ENCODE data around the gene ZSCAN5B. TPM values are rescaled to one million over a fixed set of nuclear protein-coding genes. Genes with fewer than 3 reads are reported as not detected.
A peak's percentile ranks its signal among the peaks of the same experiment; 100 is the strongest.
"Not testable (repeated sequence)": the region's sequence is repeated elsewhere in the genome, so short reads cannot be mapped to it uniquely, and the experiment has no call there.

Gene ZSCAN5B
- total RNA-seq, 1 experiment from 2014 or later, result not detected

DNA sequence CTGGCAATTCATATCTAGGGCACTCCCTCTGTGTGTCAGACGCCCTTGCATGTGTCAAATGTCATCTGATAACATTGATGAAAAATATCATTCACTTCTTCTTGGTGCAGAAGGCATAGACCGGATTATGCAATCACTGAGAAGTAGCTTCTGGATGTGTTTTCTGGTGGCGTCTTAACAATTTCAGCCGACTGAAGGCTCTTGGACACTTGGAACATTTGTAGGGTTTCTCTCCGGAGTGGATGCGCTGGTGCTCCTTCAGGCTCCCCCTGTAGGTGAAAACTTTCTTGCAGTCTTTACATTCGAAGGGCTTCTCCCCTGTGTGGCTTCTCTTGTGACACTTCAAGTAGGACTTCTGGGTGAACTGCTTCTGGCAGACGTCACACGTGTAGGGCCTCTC lies 23.9 kb upstream of the ZSCAN5B start:
- H3K27me3 ChIP-seq (ENCODE audit: low read length); H4K20me1 ChIP-seq (ENCODE audit: low read length); POLR2A ChIA-PET (ENCODE audit: unreplicated experiment); H3K27ac ChIP-seq (ENCODE audit: low read length); H3F3A ChIP-seq (ENCODE audit: low read length, unreplicated experiment); H3K4me3 ChIP-seq (ENCODE audit: low read length); H2AFZ ChIP-seq (ENCODE audit: low read length); H3K79me2 ChIP-seq (ENCODE audit: low read length); H3K9me3 ChIP-seq (ENCODE audit: low read length); H3K36me3 ChIP-seq (ENCODE audit: low read depth, low read length); H3K9ac ChIP-seq (ENCODE audit: low read length); intact Hi-C loops (cut with micrococcal nuclease); H3K4me2 ChIP-seq (ENCODE audit: low read length); H3K9me2 ChIP-seq (replicated peaks; ENCODE audit: low read length); H3K4me1 ChIP-seq (ENCODE audit: insufficient read depth, low read length); ATAC-seq: not testable (repeated sequence)
- TF ChIP-seq, protein P1, sequence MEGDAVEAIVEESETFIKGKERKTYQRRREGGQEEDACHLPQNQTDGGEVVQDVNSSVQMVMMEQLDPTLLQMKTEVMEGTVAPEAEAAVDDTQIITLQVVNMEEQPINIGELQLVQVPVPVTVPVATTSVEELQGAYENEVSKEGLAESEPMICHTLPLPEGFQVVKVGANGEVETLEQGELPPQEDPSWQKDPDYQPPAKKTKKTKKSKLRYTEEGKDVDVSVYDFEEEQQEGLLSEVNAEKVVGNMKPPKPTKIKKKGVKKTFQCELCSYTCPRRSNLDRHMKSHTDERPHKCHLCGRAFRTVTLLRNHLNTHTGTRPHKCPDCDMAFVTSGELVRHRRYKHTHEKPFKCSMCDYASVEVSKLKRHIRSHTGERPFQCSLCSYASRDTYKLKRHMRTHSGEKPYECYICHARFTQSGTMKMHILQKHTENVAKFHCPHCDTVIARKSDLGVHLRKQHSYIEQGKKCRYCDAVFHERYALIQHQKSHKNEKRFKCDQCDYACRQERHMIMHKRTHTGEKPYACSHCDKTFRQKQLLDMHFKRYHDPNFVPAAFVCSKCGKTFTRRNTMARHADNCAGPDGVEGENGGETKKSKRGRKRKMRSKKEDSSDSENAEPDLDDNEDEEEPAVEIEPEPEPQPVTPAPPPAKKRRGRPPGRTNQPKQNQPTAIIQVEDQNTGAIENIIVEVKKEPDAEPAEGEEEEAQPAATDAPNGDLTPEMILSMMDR (conservative IDR thresholded peaks at IDR 0.05; ENCODE audit: low read depth, low read length), result peak; percentile 55; the same call in 1 of the 2 replicates
- BruUV-seq (replicated peaks), result TSS peak; percentile 20
- DNase-seq, result peak; percentile 7
- CTCF ChIA-PET, result interaction anchor here (0.6 kb wide), 1 partner anchor 20 kb away, joined by 3 read pairs; no protein-coding TSS in a partner anchor

DNA sequence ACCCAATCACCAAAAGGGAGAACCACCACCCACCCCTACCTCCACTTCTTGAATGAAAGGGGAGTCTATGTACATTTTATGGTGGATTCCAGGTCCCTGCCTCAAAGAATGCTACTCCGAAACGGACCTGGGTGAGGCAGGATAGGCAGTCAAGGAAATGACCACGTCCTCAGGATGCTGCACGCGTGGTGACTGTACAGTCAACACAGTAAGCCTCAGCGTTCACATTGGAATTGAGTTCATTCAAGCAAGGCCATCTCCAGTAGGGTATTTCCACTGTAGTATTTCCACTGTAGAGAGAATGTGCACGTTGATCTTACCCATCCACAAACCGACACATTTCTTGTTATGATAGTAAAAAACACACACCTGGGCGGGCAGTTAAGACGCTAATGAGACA lies 21.4 kb upstream of the ZSCAN5B start:
- Histone ChIP-seq H3F3A (ENCODE audit: low read length, unreplicated experiment) (no peaks in the 10 kb centered on the region), H3K36me3 (ENCODE audit: low read depth, low read length) (no peaks in the 10 kb centered on the region; the same call in 1 of the 2 replicates), H3K9ac (ENCODE audit: low read length) (no peak overlapping the region), H3K4me2 (ENCODE audit: low read length) (no peak overlapping the region), H4K20me1 (ENCODE audit: low read length) (no peaks in the 10 kb centered on the region), H2AFZ (ENCODE audit: low read length) (no peak overlapping the region), H3K9me3 (ENCODE audit: low read length) (no peaks in the 10 kb centered on the region), H3K9me2 (replicated peaks; ENCODE audit: low read length) (no peaks in the 10 kb centered on the region), H3K79me2 (ENCODE audit: low read length) (no peaks in the 10 kb centered on the region), H3K27ac (ENCODE audit: low read length) (no peak overlapping the region), H3K27me3 (ENCODE audit: low read length) (0 out of 2 replicates have a peak, but pooled peaks cover 4% of the 10 kb centered on the region), H3K4me1 (ENCODE audit: insufficient read depth, low read length) (no peaks in the 10 kb centered on the region), H3K4me3 (ENCODE audit: low read length) (no peak overlapping the region)
- CTCF ChIA-PET, result no interaction called here
- DNase-seq (no peak), ATAC-seq (no peak)
- intact Hi-C loops (cut with micrococcal nuclease), result no loop called here
- BruUV-seq (replicated peaks), result no TSS peak
- TF ChIP-seq, protein P1 (conservative IDR thresholded peaks at IDR 0.05; ENCODE audit: low read depth, low read length), result no peak
- no peak for TF ChIP-seq EZH2phosphoT487 (IDR thresholded peaks at IDR 0.05; ENCODE audit: borderline replicate concordance, low read length)
- no peak for TF ChIP-seq EZH2 (IDR thresholded peaks at IDR 0.05; ENCODE audit: low read length, unreplicated experiment)
- POLR2A ChIA-PET (ENCODE audit: unreplicated experiment), result no interaction called here

DNA sequence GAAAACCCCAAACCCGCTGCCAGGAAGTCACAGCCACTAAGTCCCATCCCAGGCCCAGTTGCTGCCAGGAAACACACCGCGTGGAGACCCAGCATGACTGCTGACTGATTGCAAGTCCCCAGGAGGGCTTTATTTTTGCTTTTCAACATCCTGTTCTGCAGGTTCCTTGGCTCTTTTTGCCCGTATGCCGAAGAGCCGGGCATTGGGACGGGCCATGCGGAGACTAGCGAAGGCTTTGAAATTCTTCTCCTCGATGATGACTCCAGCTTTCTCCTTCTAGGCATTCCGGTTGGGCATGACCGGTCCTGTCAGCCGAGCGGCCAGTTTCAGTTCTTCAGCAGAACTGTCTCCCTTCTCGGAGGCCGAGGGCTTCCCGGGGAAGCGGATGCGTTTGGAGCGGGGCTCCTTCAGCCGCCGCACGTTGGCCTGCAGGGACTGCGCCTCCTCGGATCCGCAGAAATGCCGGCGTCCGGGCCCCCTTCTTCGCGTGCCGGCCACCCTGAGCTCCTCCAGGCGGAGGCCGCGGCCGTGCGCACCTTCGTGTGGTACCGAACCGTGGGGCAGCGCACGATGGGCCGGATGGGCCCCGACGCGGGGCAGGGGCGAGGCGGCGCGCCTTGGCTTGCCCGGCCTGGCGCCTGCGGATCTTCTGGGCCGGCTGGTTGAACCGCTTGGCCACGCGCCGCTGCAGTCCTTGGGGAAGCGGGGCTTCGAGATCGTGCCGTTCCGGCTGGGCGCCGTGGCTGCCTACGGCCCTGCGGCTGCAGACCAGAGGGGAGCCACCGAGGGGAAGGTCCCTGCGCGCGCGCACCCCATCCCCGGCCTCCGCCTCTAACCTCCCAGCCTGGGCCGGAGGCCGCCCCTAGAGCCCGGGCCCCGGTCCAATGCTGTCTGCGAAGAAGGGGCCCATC lies 19.7 kb upstream of the ZSCAN5B start:
- no TSS peak for BruUV-seq (replicated peaks)
- ChIA-PET CTCF (no interaction called here), POLR2A (ENCODE audit: unreplicated experiment) (no interaction called here)
- Histone ChIP-seq H3K27ac (ENCODE audit: low read length) (no peak overlapping the region), H3K27me3 (ENCODE audit: low read length) (peaks cover 10% of the 10 kb centered on the region), H3F3A (ENCODE audit: low read length, unreplicated experiment) (no peaks in the 10 kb centered on the region), H2AFZ (ENCODE audit: low read length) (no peak overlapping the region), H3K9me3 (ENCODE audit: low read length) (no peaks in the 10 kb centered on the region), H3K4me1 (ENCODE audit: insufficient read depth, low read length) (no peaks in the 10 kb centered on the region), H3K4me3 (ENCODE audit: low read length) (no peak overlapping the region), H4K20me1 (ENCODE audit: low read length) (no peaks in the 10 kb centered on the region), H3K79me2 (ENCODE audit: low read length) (no peaks in the 10 kb centered on the region), H3K9me2 (replicated peaks; ENCODE audit: low read length) (no peaks in the 10 kb centered on the region), H3K9ac (ENCODE audit: low read length) (no peak overlapping the region), H3K4me2 (ENCODE audit: low read length) (no peak overlapping the region), H3K36me3 (ENCODE audit: low read depth, low read length) (no peaks in the 10 kb centered on the region; the same call in 1 of the 2 replicates)
- no peak for DNase-seq
- ATAC-seq, result no peak
- TF ChIP-seq EZH2 (IDR thresholded peaks at IDR 0.05; ENCODE audit: low read length, unreplicated experiment), result no peak
- intact Hi-C loops (cut with micrococcal nuclease), result no loop called here

All from PC-3 (cell line).